Purkinje cell (primary cell): ENCODE results near the gene LMF2. TPM values are rescaled to one million over a fixed set of nuclear protein-coding genes. Genes with fewer than 3 reads are reported as not detected.

Source experiments
- polyA plus RNA-seq: library from polyadenylated mRNA; unstranded; fragments of >200 nt; fragmentation: Nextera tagmentation; gene quantifications from 2 replicates; pipeline ENCODE4 v1.2.1, GENCODE V29; 2014

Gene LMF2, protein sequence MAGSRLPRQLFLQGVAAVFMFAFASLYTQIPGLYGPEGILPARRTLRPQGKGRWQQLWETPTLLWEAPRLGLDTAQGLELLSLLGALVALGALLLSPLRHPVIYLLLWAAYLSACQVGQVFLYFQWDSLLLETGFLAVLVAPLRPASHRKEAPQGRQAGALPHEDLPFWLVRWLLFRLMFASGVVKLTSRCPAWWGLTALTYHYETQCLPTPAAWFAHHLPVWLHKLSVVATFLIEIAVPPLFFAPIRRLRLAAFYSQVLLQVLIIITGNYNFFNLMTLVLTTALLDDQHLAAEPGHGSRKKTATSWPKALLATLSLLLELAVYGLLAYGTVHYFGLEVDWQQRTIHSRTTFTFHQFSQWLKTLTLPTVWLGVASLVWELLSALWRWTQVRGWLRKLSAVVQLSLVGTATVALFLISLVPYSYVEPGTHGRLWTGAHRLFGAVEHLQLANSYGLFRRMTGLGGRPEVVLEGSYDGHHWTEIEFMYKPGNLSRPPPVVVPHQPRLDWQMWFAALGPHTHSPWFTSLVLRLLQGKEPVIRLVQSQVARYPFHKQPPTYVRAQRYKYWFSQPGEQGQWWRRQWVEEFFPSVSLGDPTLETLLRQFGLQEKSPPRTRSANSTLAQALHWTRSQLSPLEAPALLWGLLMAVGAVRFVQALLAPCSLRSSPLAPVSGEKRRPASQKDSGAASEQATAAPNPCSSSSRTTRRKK
- polyA plus RNA-seq, result 0.59 and 1.1 TPM in 2 replicates

GRCh38 chr22:50507421-50507990, at the start of gene LMF2:
Gene LMF2 (minus strand): TSS chr22:50507702. CDS start chr22:50507675, 27 bp downstream.

GRCh38 chr22:50545522-50546325, 38.2 kb upstream of the LMF2 start, which contains the start of gene KLHDC7B:
Gene KLHDC7B (plus strand): TSS chr22:50545899. CDS start chr22:50546244, 345 bp downstream.

DNA sequence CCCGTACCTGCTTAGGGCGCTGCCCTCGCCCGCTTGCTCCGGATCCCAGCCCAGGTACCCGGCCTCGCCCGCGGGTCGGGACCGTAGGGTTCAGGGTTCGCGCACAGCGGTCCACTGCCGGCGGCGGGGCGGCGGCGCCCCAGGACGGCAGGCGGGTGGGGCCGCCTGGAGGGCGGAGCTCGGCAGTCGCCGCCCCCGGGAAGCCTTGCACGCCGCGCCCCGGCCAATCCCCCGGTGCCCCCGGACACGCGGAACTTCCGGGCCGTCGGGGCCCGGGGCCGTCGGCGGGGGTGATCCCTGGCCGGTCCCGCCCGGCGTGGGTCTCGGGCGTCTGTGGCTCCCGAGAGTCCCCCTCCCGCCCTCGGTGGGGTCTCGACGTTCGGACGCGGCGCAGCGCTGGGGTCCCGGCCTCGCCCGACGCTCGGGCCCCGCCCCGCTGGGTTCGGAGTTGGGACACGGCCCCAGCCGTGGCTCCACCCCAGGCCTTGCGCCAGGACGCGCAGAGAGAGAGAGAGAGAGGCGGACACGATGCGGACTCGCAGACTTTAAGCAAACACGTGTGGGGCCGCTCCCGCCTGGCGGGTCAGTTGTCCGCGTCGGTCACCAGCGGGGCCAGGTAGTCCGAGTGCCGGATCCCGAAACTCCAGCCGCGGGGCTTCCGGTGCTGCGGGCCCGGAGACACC, 22.5 kb upstream of the LMF2 start, which contains the start of gene TYMP:
TSS of gene TYMP (minus strand) at position 116 of the 683 bp plus-strand sequence. CDS start 303 bp downstream, outside the sequence.

GRCh38 chr22:50525104-50525857, 17.8 kb upstream of the LMF2 start, which contains the start of gene SCO2:
Gene SCO2 (minus strand): TSS chr22:50525598. CDS start chr22:50524411, 1,187 bp downstream.

DNA sequence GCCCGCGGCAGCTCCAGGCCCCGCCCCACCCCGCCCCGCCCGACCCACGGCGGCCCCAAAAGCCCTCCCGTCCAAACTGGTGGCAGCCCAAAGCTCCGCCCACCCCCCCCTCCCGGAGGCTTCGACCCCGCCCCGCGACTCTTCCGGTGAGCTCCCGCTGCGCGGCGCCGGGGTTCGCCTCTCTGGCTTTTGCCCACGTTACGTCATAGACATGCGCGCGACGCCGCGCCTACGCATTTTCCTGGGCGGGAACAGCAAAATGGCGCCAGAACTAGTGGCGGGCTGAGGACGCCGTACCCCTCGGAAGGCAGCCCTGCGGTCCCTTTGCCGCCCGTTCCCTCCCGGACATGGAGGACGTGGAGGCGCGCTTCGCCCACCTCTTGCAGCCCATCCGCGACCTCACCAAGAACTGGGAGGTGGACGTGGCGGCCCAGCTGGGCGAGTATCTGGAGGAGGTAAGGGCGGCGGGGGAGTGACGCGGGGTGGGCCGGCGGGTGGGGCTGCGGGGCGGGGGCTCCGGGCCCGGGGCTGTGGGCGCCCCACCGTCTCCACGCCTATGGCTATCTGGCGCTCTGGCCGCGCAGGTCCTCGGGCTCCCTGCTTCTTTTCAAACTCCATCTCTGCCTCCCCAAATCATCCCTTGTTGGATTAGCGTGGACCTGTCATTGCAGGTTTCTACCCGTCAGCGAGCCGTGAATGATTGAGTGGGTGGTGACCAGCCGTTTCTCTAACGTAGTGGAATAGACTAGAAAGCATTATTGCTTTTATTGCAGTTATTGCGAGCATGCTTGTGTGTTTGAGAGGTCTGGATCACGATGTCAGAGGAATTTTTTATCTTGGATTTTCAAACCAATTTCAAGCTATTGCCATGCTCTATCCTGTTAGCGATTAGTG, 736 bp upstream of the LMF2 start, which contains the start of gene NCAPH2:
TSS of gene NCAPH2 (plus strand) at position 234 of the 894 bp plus-strand sequence. CDS start at position 348, 114 bp downstream.

DNA sequence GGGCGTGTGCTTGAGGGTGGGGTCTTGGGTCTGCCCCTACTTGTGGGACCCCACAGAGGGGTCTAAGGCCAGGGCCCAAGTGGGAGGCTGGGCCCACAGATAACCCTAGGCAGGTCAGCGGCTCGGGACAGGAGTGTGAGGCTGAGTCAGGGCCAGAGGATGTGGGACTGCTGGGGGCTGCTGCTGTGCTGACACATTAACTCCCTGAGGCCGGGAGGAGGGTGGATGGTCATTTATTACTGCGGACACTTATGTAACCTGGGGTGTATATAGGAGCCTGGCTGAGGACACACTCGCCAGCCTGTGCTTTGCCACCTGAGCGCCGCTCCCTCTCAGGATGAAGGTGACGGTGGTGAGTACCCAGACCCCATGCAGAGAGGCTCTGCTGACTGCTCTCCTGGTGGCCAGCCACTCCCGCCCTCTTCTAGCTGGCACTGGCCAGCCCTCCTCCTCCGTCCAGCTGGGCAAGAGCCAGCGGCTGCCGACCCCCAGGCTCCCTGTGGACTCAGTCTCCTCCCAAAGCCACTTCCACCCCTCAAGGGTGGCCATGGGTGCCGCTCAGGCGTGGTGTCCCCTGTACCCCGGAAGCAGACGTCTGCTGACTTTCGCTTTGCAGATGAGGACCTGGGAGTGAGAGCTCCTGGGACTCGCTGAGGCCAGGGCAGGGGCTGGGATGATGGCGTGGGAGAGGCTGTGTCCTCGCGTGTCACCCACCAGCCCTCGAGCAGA, 20.8 kb downstream of the LMF2 start, which contains the start of gene MIOX:
TSS of gene MIOX (plus strand) at position 299 of the 729 bp plus-strand sequence. CDS start at position 338, 39 bp downstream.

DNA sequence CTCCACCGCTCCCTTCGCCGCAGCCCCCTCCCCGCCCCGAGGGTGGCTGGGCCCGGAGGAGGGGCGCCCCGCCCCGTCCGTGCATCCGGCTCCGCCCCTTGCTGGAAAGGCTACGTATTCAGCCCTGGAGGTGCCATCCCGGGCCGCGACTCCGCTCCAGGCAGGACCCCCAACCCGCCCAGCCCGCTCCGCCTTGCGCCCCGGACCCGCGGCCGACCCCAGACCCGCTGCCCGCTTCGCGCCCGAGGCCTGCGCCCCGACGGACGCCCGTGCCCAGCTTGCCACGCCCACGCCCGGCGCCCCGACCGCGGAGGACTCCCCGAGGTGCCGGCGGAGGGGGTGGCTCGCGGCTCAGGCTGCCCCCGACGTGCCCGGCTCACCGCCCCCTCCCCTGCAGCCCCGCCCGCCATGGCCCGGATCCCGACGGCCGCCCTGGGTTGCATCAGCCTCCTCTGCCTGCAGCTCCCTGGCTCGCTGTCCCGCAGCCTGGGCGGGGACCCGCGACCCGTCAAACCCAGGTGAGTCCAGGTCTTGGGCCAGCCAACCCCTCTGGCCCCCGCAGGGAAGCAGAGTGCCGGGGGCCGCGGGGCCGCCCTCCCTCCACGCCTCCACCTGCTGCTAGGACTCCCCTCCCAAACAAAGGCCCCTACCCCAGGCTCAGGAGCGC, 25.9 kb downstream of the LMF2 start, which contains the start of gene ADM2:
TSS of gene ADM2 (plus strand) at position 104 of the 667 bp plus-strand sequence. CDS start at position 409, 305 bp downstream.

GRCh38 chr22:50474710-50475651, 32.5 kb downstream of the LMF2 start, which contains the start of gene SBF1:
Gene SBF1 (minus strand): TSS chr22:50475035. CDS start chr22:50474840, 195 bp downstream.

Other genes starting within 250 kb of the LMF2 start
- 2.9 and 4.2 TPM in 2 replicates for gene MAPK12, start 246.0 kb downstream of the LMF2 start, polyA plus RNA-seq
- 1.1 and 1.4 TPM in 2 replicates for gene MAPK11, start 237.3 kb downstream of the LMF2 start, polyA plus RNA-seq
- gene PLXNB2, start 200.1 kb downstream of the LMF2 start, polyA plus RNA-seq, result 0.84 and 0.95 TPM in 2 replicates
- gene DENND6B, start 180.7 kb downstream of the LMF2 start, polyA plus RNA-seq, result 1.9 and 2.6 TPM in 2 replicates
- gene PPP6R2, start 164.4 kb downstream of the LMF2 start, polyA plus RNA-seq, result 1.7 and 2.1 TPM in 2 replicates
- 0.35 and 0.56 TPM in 2 replicates for gene SBF1, start 32.7 kb downstream of the LMF2 start, polyA plus RNA-seq
- gene ADM2, start 26.2 kb downstream of the LMF2 start, polyA plus RNA-seq, result not detected in 2 replicates
- not detected in 2 replicates for gene MIOX, start 20.8 kb downstream of the LMF2 start, polyA plus RNA-seq
- 3.5 and 3.7 TPM in 2 replicates for gene NCAPH2, start 522 bp upstream of the LMF2 start, polyA plus RNA-seq
- gene SCO2, start 17.9 kb upstream of the LMF2 start, polyA plus RNA-seq, result not detected in 2 replicates
- not detected in 2 replicates for gene TYMP, start 22.3 kb upstream of the LMF2 start, polyA plus RNA-seq
- gene KLHDC7B, start 38.2 kb upstream of the LMF2 start, polyA plus RNA-seq, result 0.08 TPM in 1 of 2 replicates, not detected in the other
- gene SYCE3, start 55.2 kb upstream of the LMF2 start, polyA plus RNA-seq, result 30.9 and 43.1 TPM in 2 replicates
- 0.88 and 1.2 TPM in 2 replicates for gene CPT1B, start 70.7 kb upstream of the LMF2 start, polyA plus RNA-seq
- 23.5 and 35.9 TPM in 2 replicates for gene CHKB, start 75.1 kb upstream of the LMF2 start, polyA plus RNA-seq
- 5.1 and 5.8 TPM in 2 replicates for gene MAPK8IP2, start 93.1 kb upstream of the LMF2 start, polyA plus RNA-seq
- gene ARSA, start 120.5 kb upstream of the LMF2 start, polyA plus RNA-seq, result 1.0 and 5.5 TPM in 2 replicates
- gene SHANK3, start 165.1 kb upstream of the LMF2 start, polyA plus RNA-seq, result 0.43 and 0.65 TPM in 2 replicates
- gene ACR, start 230.5 kb upstream of the LMF2 start, polyA plus RNA-seq, result not detected in 2 replicates